Measurements from ENCODE around the gene GLP1R.

Gene GLP1R

DNA sequence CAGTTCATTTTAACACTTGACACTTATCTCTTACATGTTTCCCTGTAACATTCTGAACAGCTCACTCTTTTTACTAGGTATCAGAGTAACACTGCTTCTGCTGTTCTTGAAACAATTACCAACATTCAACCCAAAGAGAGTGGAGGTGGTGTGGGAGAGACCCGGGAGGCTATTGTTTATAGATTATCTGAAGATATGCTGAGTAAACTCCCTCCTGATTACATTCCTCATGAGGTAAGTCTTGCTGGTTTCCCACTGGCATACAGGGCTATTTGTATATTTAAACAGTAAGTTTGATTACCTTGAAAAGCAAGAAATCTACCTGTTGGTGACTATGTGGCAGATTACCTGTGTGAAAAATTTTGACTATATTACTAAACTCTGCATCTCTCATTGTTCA is 39.8 kb upstream of the GLP1R start:
- TF ChIP-seq, protein P1, sequence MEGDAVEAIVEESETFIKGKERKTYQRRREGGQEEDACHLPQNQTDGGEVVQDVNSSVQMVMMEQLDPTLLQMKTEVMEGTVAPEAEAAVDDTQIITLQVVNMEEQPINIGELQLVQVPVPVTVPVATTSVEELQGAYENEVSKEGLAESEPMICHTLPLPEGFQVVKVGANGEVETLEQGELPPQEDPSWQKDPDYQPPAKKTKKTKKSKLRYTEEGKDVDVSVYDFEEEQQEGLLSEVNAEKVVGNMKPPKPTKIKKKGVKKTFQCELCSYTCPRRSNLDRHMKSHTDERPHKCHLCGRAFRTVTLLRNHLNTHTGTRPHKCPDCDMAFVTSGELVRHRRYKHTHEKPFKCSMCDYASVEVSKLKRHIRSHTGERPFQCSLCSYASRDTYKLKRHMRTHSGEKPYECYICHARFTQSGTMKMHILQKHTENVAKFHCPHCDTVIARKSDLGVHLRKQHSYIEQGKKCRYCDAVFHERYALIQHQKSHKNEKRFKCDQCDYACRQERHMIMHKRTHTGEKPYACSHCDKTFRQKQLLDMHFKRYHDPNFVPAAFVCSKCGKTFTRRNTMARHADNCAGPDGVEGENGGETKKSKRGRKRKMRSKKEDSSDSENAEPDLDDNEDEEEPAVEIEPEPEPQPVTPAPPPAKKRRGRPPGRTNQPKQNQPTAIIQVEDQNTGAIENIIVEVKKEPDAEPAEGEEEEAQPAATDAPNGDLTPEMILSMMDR (IDR thresholded peaks at IDR 0.05; ENCODE audit: insufficient read depth, low read length, missing control alignments), result no peak
- CTCF ChIA-PET, result no interaction called here
- H3K4me3 ChIP-seq (ENCODE audit: low read depth, low read length), result no peak overlapping the region
- POLR2A ChIA-PET, result interaction anchor here (0.7 kb wide), 1 partner anchor 306 kb away, joined by 5 read pairs; no protein-coding TSS in a partner anchor
- no peak for DNase-seq (ENCODE audit: low read depth, low spot score)

DNA sequence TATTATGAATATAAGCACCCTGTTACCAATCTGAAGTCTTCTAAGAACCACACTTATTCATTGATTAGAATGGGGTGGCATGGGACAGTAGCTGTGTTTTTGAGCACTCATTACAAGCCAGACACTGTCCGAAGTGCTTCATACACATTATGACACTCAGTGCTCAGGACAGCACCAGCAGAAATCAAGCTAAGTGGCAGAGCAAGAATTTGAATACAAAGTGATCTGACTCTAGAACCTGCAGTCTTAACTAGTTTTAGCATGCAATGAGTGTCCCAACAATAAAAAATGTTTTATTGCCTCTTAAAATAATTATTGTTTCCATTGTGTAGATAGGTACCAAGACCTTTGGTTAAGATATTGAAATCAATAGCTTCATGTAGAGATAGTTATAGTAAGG is 39.1 kb upstream of the GLP1R start:
- ChIA-PET CTCF (interaction anchor here (0.9 kb wide), 1 partner anchor 11 kb away, joined by 3 read pairs; no protein-coding TSS in a partner anchor), POLR2A (no interaction called here)
- no peak for DNase-seq (ENCODE audit: low read depth, low spot score)
- H3K4me3 ChIP-seq (ENCODE audit: low read depth, low read length), result no peak overlapping the region
- TF ChIP-seq, protein P1 (IDR thresholded peaks at IDR 0.05; ENCODE audit: insufficient read depth, low read length, missing control alignments), result no peak

DNA sequence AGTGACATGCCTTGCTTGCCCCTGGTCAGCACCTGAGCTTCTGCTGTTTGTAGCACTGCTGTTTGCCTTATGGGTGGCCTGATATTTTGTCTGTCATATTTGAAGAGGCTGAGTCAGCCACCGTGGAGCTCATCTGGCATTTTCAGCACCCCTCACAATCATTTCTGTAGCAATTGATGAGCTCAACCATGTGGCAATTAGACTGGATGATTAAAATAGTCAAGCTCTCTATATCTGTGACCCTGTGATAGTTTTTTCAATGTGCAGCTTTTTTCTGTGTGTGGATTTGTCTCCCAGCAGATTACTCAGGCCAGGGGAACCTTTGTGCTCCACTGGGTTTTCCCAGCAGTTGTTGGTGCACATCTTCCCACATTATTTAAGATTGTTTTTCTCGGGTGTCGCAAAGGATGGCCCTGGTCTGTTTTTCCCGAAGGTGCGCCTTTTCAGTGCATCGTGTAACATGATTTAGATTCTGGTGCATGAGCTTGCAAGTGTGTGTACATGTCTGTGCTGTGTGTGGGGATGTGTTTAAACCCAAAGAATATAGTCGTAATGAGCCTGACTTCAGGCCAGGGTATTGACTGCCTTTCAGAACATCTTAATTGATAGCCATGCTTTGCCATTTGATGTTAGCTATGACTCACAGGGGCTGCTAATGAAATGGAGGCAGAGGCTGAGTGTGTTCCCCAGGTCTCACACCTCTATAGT is 31.6 kb upstream of the GLP1R start:
- CTCF ChIA-PET, result no interaction called here
- POLR2A ChIA-PET, result no interaction called here
- TF ChIP-seq, protein P1 (IDR thresholded peaks at IDR 0.05; ENCODE audit: insufficient read depth, low read length, missing control alignments), result no peak
- no peak overlapping the region for H3K4me3 ChIP-seq (ENCODE audit: low read depth, low read length)
- no peak for DNase-seq (ENCODE audit: low read depth, low spot score)

DNA sequence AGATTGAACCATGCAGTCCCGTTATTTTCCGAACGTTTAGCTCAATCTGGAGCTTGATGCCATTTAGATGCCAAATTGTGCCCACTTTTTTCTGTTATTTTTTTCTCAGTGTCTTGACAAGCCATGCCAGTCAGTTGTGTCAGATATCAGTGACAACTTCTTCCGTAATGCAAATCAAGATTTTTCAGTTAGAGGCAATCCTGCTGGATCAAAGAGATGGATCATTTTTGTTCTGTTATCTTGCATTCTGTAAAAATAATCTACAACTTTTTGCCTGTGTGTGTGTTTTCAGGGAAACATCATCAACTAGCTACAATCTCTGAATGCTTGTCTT is 31.1 kb upstream of the GLP1R start:
- DNase-seq (ENCODE audit: low read depth, low spot score), result no peak
- no peak overlapping the region for H3K4me3 ChIP-seq (ENCODE audit: low read depth, low read length)
- ChIA-PET CTCF (no interaction called here), POLR2A (no interaction called here)
- TF ChIP-seq, protein P1 (IDR thresholded peaks at IDR 0.05; ENCODE audit: insufficient read depth, low read length, missing control alignments), result no peak

DNA sequence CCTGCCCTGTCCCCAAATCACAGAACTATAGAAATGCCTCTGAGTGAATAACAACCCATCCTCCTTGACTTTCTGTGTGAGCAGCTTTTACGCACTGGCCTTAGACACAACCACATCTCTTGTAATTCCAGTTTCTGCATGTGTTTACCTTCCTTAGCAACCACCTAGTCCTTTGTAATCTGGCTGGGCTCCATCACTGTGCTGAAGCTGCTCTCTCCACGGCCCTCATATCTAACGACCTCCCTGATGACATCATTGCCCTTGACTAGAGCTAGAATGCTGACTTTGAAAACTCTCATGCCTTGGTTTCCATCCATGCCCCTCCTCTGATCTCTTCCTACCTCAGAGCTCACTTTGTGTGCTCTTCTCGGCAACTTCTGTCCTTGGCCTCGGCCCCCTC is 30.5 kb upstream of the GLP1R start:
- ChIA-PET POLR2A (no interaction called here), CTCF (no interaction called here)
- no peak overlapping the region for H3K4me3 ChIP-seq (ENCODE audit: low read depth, low read length)
- TF ChIP-seq, protein P1 (IDR thresholded peaks at IDR 0.05; ENCODE audit: insufficient read depth, low read length, missing control alignments), result no peak
- DNase-seq (ENCODE audit: low read depth, low spot score), result no peak

DNA sequence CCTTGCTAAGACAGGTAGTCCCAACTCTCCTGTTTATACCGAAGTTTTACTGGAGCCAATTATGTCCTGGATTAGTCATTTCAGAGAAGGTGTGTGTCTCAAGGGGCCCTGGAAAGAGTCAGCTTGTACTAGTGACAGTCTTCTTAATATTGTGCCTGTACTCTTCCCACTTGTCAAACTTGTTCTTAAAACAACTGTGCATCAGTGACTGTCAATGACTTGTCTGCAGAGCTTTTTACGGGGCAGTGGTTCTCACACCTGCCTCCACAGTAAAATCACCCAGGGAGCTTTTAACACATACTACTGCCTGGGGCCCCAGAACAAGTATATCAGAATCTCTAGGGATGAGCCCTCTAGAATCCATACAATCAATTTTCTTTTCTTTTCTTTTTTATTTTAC is 28.4 kb upstream of the GLP1R start:
- ChIA-PET CTCF (no interaction called here), POLR2A (no interaction called here)
- H3K4me3 ChIP-seq (ENCODE audit: low read depth, low read length), result no peak overlapping the region
- DNase-seq (ENCODE audit: low read depth, low spot score), result no peak
- TF ChIP-seq, protein P1 (IDR thresholded peaks at IDR 0.05; ENCODE audit: insufficient read depth, low read length, missing control alignments), result no peak
